Neutrophil (primary cell): Measurements from ENCODE around the gene C16orf90.
"Not testable (repeated sequence)": the region's sequence is repeated elsewhere in the genome, so short reads cannot be mapped to it uniquely, and the experiment has no call there.

Experiments used
- H3K27ac ChIP-seq: fragments of 200-600 bp; sonication (generic); 2 replicates; pipeline ENCODE4 v1.5.1; 2016; ENCODE audit warnings: mild to moderate bottlenecking, moderate library complexity
- H3K27me3 ChIP-seq: fragments of 200-600 bp; sonication (generic); 2 replicates; pipeline ENCODE4 v1.6.0; 2016; ENCODE audit warnings: mild to moderate bottlenecking
- H3K36me3 ChIP-seq: fragments of 200-600 bp; sonication (generic); 2 replicates; pipeline ENCODE4 v1.5.1; 2017
- H3K4me1 ChIP-seq, 2 experiments: fragments of 200-600 bp in 1 of 2; sonication (generic) in 1 of 2; 1 replicate in 1 of 2; 2 replicates in 1 of 2; pipeline versions ENCODE4 v1.5.1 to v1.6.1; 2013 to 2016; ENCODE audit warnings: low read depth in 1 of 2, low read length in 1 of 2, mild to moderate bottlenecking in 1 of 2, moderate library complexity in 1 of 2; ENCODE audit not compliant: control insufficient read depth in 1 of 2, insufficient read depth in 1 of 2
- H3K4me3 ChIP-seq, 2 experiments: fragments of 200-600 bp in 1 of 2; sonication (generic) in 1 of 2; 1 replicate in 1 of 2; 2 replicates in 1 of 2; pipeline ENCODE4 v1.5.1; 2013 to 2016; ENCODE audit warnings: low read depth in 1 of 2, low read length in 1 of 2, mild to moderate bottlenecking in 1 of 2, moderate library complexity in 1 of 2
- H3K9me3 ChIP-seq: fragments of 200-600 bp; sonication (generic); 2 replicates; pipeline ENCODE4 v1.5.1; 2016
- CTCF ChIP-seq: fragments of 200-600 bp; sonication (generic); IDR thresholded peaks from 2 replicates; pipeline ENCODE4 v1.5.1; 2016; ENCODE audit warnings: antibody characterized with exemption

C16orf90 gene

DNA sequence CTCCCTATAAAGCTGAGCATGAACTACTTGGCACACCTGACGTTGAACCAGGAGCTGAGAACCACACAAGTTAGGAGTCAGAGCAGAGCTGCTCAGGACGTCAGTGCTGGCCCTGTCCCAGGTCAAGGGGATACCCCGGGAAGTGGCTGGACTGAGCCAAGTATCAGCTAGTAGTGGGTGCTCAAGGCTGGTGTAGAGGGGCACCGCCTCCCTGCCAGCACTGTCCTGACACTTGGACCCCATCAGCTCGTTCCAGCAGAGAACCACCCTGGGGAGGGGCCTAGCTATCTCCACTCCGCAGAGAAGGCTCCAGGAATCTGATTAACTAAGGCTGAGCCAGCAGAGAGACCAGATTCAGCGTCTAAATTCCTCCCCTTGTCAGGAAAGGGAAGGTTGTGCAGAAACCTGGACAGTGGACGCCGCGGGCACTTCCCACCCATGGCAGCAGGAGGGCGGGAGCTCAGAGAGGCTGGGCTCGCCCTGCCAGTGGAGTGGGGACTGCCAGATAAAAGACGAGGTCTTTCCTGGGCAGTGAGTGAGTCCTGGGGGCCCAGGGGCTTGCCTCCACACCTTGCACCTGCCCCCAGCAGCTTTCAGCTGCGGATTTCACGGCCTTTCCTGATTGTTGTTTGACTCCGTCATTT lies 21.0 kb downstream of the C16orf90 start:
- Histone ChIP-seq H3K4me3 (no peak overlapping the region), H3K4me1 (no peaks in the 10 kb centered on the region), H3K9me3 (no peaks in the 10 kb centered on the region), H3K27me3 (no peaks in the 10 kb centered on the region), H3K36me3 (peaks cover 45% of the 10 kb centered on the region), H3K27ac (no peak overlapping the region)
- no peak for TF ChIP-seq CTCF

DNA sequence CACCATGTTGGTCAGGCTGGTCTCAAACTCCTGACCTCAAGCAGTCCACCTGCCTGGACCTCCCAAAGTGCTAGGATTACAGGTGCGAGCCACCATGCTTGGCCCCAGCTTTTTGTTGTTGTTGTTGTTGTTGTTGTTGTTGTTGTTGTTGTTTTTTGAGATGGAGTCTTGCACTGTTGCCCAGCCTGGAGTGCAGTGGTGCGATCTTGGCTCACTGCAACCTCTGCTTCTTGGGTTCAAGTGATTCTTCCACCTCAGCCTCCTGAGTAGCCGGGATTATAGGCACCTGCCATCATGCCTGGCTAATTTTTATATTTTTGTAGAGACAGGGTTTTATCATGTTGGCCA lies 21.7 kb downstream of the C16orf90 start:
- not testable (repeated sequence) for H3K4me3 ChIP-seq, H3K9me3 ChIP-seq, H3K27ac ChIP-seq, H3K4me1 ChIP-seq, H3K27me3 ChIP-seq
- peaks cover 38% of the 10 kb centered on the region for H3K36me3 ChIP-seq

DNA sequence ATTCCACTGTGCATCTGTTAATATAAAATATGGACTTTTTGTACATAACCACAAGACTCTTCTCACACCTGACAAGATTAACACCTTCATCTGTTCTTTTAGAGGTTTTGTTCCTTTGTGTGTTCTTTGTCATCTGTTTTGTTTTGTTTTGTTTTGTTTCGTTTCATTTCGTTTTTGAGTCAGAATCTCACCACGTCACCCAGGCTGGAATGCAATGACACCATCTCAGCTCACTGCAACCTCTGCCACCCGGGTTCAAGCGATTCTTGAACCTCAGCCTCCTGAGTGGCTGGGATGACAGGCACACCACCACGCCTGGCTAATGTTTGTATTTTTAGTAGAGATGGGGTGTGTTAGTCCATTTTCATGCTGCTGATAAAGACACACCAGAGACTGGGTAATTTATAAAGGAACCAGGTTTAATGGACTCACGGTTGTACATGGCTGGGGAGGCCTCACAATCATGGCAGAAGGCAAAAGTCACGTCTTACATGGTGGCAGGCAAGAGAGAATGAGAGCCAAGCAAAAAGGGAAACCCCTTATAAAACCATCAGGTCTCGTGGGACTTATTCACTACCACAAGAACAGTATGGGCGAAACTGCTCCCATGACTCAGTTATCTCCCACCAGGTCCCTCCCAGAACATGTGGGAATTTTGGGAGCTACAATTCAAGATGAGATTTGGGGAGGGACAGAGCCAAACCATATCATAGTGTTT lies 22.3 kb downstream of the C16orf90 start:
- Histone ChIP-seq H3K4me1 (no peaks in the 10 kb centered on the region), H3K27me3 (no peaks in the 10 kb centered on the region), H3K4me3 (no peak overlapping the region), H3K36me3 (peaks cover 33% of the 10 kb centered on the region), H3K9me3 (no peaks in the 10 kb centered on the region), H3K27ac (no peak overlapping the region)
- TF ChIP-seq CTCF: no peak

- Histone ChIP-seq H3K9me3 (no peaks in the 10 kb centered on the region), H3K4me3 (no peak overlapping the region), H3K4me1 (no peaks in the 10 kb centered on the region), H3K27me3 (no peaks in the 10 kb centered on the region), H3K36me3 (peaks cover 39% of the 10 kb centered on the region), H3K27ac (no peak overlapping the region)
- no peak for TF ChIP-seq CTCF
These were observed 23.6 kb downstream of the C16orf90 start for GRCh38 chr16:3471518-3472176.

DNA sequence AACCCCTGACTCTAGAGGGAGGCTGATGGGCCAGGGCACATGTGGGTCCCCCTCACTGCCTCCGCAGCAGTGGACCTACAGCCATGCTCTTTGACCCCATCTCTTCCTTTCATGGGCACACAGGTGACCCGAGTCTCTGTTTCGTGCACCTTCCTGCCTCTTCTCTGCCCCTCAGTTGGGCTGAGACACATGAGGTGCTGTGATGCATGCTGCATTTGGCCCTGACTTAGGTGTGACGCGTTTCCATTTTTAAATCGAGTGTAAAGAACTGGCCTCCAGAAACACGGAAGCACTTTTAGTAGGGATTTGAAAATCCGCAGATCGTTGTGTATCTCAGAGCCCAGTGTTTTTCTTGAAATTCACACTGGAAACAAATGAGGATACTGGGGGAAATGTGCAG lies 24.6 kb downstream of the C16orf90 start:
- H3K27ac ChIP-seq: no peak overlapping the region
- H3K4me1 ChIP-seq: no peaks in the 10 kb centered on the region
- no peak overlapping the region for H3K4me3 ChIP-seq
- no peaks in the 10 kb centered on the region for H3K9me3 ChIP-seq
- peaks cover 42% of the 10 kb centered on the region for H3K36me3 ChIP-seq
- no peaks in the 10 kb centered on the region for H3K27me3 ChIP-seq
- no peak for TF ChIP-seq CTCF

- peaks cover 47% of the 10 kb centered on the region for H3K36me3 ChIP-seq
- no peaks in the 10 kb centered on the region for H3K27me3 ChIP-seq
- H3K4me3 ChIP-seq: no peak overlapping the region
- TF ChIP-seq CTCF: no peak
- no peaks in the 10 kb centered on the region for H3K9me3 ChIP-seq
- H3K27ac ChIP-seq: no peak overlapping the region
- no peaks in the 10 kb centered on the region for H3K4me1 ChIP-seq
These were observed 25.6 kb downstream of the C16orf90 start for GRCh38 chr16:3469736-3470135.
